Measurements from ENCODE around the gene NACA2.
"Not testable (repeated sequence)": the region's sequence is repeated elsewhere in the genome, so short reads cannot be mapped to it uniquely, and the experiment has no call there.

NACA2 gene

DNA sequence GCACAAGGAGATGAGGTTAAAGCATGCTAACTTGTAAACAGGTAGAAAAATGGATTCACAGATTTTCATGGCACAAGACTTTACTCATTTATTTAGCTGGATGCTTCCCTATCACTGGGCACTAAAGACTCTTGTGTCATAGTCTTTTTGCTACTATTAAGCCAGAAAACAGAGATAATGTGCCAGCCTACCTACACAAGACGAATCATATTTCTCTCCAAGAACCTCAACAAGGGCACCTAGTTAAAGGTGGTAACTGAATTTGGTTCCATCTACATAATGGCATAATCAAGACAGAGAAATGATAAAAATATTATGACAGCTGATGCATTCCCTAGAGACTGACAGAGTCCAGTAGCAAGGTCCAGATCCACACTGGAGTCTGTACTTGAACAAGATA, 3.8 kb downstream of the NACA2 start:
- TF ChIP-seq, protein P1, sequence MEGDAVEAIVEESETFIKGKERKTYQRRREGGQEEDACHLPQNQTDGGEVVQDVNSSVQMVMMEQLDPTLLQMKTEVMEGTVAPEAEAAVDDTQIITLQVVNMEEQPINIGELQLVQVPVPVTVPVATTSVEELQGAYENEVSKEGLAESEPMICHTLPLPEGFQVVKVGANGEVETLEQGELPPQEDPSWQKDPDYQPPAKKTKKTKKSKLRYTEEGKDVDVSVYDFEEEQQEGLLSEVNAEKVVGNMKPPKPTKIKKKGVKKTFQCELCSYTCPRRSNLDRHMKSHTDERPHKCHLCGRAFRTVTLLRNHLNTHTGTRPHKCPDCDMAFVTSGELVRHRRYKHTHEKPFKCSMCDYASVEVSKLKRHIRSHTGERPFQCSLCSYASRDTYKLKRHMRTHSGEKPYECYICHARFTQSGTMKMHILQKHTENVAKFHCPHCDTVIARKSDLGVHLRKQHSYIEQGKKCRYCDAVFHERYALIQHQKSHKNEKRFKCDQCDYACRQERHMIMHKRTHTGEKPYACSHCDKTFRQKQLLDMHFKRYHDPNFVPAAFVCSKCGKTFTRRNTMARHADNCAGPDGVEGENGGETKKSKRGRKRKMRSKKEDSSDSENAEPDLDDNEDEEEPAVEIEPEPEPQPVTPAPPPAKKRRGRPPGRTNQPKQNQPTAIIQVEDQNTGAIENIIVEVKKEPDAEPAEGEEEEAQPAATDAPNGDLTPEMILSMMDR (IDR thresholded peaks at IDR 0.05): no peak
- Histone ChIP-seq H3K36me3 (no peaks in the 10 kb centered on the region), H3K27me3 (peaks cover 0 to 8% of the 10 kb centered on the region in 2 donors), H3K4me1 (no peaks in the 10 kb centered on the region), H3K4me3 (no peak overlapping the region), H3K9me3 (no peaks in the 10 kb centered on the region), H3K27ac (no peak overlapping the region)
- intact Hi-C loops (cut with DNase I; ENCODE audit: low total_unique reads): no loop called here
- no peak for DNase-seq

GRCh38 chr17:61586622-61587021, 4.4 kb downstream of the NACA2 start:
- H3K27ac ChIP-seq; H3K36me3 ChIP-seq; intact Hi-C loops (cut with DNase I; ENCODE audit: low total_unique reads); H3K4me3 ChIP-seq; H3K27me3 ChIP-seq; DNase-seq; H3K9me3 ChIP-seq; H3K4me1 ChIP-seq: not testable (repeated sequence)

DNA sequence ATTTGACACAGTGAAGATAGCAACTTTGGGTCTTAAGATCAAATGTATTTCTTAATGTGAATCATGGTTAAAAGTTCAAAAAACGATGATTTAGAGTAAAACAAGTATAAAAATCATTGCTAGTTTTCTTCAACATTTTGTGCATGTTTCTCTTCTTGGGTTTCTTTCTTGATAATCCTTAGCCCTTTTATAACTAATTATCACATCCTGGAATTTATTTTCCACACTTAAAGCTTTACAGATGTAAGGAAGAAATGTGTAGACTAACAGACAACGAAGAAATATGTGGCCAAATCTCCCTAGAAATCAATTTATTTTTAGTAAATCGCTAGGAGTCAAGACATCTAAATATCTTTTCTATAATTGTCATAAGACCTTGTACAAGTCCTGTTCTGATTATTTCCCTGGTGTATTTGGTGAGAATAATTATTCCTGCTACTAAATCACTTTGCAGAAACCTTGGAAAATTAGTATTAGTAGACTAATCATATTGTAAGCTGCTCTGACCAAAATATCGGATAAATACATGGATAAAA, 4.9 kb downstream of the NACA2 start:
- Histone ChIP-seq H3K9me3 (no peaks in the 10 kb centered on the region), H3K27me3 (peaks cover 0 to 3% of the 10 kb centered on the region in 2 donors), H3K4me3 (no peak overlapping the region), H3K4me1 (no peaks in the 10 kb centered on the region), H3K36me3 (no peaks in the 10 kb centered on the region), H3K27ac (no peak overlapping the region)
- no peak for DNase-seq
- TF ChIP-seq, protein P1 (IDR thresholded peaks at IDR 0.05): no peak
- intact Hi-C loops (cut with DNase I; ENCODE audit: low total_unique reads): no loop called here

DNA sequence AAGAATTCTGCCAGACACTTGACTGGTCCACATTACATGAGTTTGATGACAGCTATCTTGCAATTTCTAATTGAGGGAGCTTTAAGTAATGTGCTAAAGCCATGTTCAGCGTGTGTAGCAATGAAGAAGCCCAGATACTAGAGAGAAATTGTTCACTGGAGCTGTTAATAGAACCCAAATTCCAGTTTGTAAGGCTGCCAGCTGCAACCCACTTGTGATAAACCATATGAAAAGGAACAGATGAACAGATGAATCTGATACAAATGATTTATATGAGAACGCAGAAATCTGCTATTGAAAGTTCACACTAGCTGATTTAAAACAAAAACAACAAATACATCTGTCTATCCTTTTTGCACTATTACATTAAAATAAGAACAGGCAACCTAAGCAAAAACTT, 6.2 kb downstream of the NACA2 start:
- Histone ChIP-seq H3K27me3 (peaks cover 0 to 6% of the 10 kb centered on the region in 2 donors), H3K4me1 (no peaks in the 10 kb centered on the region), H3K36me3 (no peaks in the 10 kb centered on the region), H3K9me3 (no peaks in the 10 kb centered on the region), H3K27ac (no peak overlapping the region), H3K4me3 (no peak overlapping the region)
- TF ChIP-seq, protein P1 (IDR thresholded peaks at IDR 0.05): no peak
- no peak for DNase-seq
- intact Hi-C loops (cut with DNase I; ENCODE audit: low total_unique reads): no loop called here

DNA sequence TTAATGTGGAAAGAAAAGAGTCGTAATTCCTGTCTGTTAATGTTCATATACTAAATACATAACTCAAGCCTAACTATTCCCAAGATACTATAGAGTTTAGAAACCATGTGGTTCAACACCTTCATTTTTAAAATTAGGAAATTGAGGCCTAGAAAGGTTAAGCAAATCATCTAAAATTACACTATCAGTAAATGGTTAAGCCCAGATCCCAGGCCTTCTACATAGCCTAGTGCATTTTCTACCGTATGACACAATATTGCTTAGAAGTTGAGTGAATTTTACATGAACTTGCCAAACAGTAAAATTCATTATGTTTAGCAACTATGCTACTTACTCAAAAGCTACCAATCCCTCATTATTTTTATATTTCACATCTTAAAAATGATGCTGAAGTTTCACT, 6.8 kb downstream of the NACA2 start:
- Histone ChIP-seq H3K36me3 (no peaks in the 10 kb centered on the region), H3K4me3 (no peak overlapping the region), H3K27ac (no peak overlapping the region), H3K4me1 (no peaks in the 10 kb centered on the region), H3K9me3 (no peaks in the 10 kb centered on the region), H3K27me3 (peaks cover 0 to 11% of the 10 kb centered on the region in 2 donors)
- DNase-seq: no peak
- TF ChIP-seq, protein P1 (IDR thresholded peaks at IDR 0.05): no peak
- intact Hi-C loops (cut with DNase I; ENCODE audit: low total_unique reads): no loop called here

DNA sequence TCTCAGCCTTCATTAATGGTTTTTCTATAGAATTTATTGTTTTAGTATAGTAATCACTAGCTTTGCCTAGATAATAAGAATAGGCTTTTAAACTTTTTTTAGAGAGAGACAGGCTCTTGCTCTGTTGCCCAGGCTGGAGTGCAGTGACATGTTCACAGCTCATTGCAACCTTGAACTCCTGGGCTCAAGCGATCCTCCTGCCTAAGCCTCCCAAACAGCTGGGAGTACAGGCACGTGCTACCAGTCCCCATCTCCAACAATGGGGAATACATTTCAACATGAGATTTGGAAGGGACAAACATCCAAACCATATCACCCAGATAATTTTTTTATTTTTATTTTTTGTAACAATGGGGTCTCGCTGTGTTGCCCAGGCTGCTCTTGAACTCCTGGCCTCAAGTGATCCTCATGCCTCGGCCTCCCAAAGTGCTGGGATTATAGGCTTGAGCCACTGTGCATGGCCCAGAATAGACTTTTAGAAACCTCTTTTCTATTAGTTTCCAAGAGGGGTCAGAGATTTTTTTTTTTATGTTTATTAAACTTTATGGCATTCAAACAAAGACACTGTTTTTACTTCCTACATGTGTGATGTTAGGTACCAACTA, 7.3 kb downstream of the NACA2 start:
- intact Hi-C loops (cut with DNase I; ENCODE audit: low total_unique reads): no loop called here
- peaks cover 0 to 11% of the 10 kb centered on the region in 2 donors for H3K27me3 ChIP-seq
- H3K4me3 ChIP-seq: no peak overlapping the region
- DNase-seq: no peak
- H3K4me1 ChIP-seq: no peaks in the 10 kb centered on the region
- no peaks in the 10 kb centered on the region for H3K36me3 ChIP-seq
- H3K27ac ChIP-seq: no peak overlapping the region
- no peaks in the 10 kb centered on the region for H3K9me3 ChIP-seq
- TF ChIP-seq, protein P1 (IDR thresholded peaks at IDR 0.05): no peak

All from tibial artery (tissue), 4 donors.